OCI-LY1 (cell line): ENCODE data around the gene PAK2.

Experiments used
- H2AFZ ChIP-seq: fragments of 200-600 bp; sonication (generic), shearing (Covaris generic); 2 replicates; pipeline ENCODE4 v1.6.0; 2014; ENCODE audit warnings: antibody characterized with exemption, mild to moderate bottlenecking, low read length
- H3F3A ChIP-seq: fragments of 200-600 bp; sonication (generic), shearing (Covaris generic); 2 replicates; pipeline ENCODE4 v1.6.0; 2014; ENCODE audit warnings: mild to moderate bottlenecking, antibody characterized with exemption, low read length, moderate library complexity; ENCODE audit not compliant: insufficient read depth
- H3K27ac ChIP-seq: fragments of 200-600 bp; sonication (generic); 2 replicates; pipeline ENCODE4 v1.5.1; 2014; ENCODE audit warnings: low read length, mixed run types, mild to moderate bottlenecking, low read depth; ENCODE audit not compliant: poor library complexity, severe bottlenecking
- H3K27me3 ChIP-seq: fragments of 200-600 bp; sonication (generic); 2 replicates; pipeline ENCODE4 v1.6.0; 2014; ENCODE audit warnings: antibody characterized with exemption, mild to moderate bottlenecking, low read length, moderate library complexity; ENCODE audit not compliant: insufficient read depth
- H3K36me3 ChIP-seq: fragments of 200-600 bp; sonication (generic); 2 replicates; pipeline ENCODE4 v1.6.1; 2014; ENCODE audit warnings: mild to moderate bottlenecking, antibody characterized with exemption, low read length, moderate library complexity, mixed read lengths; ENCODE audit not compliant: insufficient read depth
- H3K4me1 ChIP-seq: fragments of 200-600 bp; sonication (generic); 2 replicates; pipeline ENCODE4 v1.5.1; 2014; ENCODE audit warnings: mild to moderate bottlenecking, low read length, moderate library complexity; ENCODE audit not compliant: insufficient read depth, severe bottlenecking
- H3K4me2 ChIP-seq: fragments of 200-600 bp; sonication (generic), shearing (Covaris generic); 2 replicates; pipeline ENCODE4 v1.6.1; 2014; ENCODE audit warnings: low read length
- H3K4me3 ChIP-seq: fragments of 200-600 bp; sonication (generic); 2 replicates; pipeline ENCODE4 v1.5.1; 2014; ENCODE audit warnings: low read length, low read depth, mild to moderate bottlenecking, mixed read lengths; ENCODE audit not compliant: poor library complexity, severe bottlenecking
- H3K79me2 ChIP-seq: fragments of 200-600 bp; shearing (Covaris generic); 2 replicates; pipeline ENCODE4 v1.6.1; 2016; ENCODE audit warnings: mixed run types, low read length, mixed read lengths; ENCODE audit not compliant: insufficient read depth
- H3K9ac ChIP-seq: fragments of 200-600 bp; sonication (generic), shearing (Covaris generic); 2 replicates; pipeline ENCODE4 v1.6.1; 2014; ENCODE audit warnings: mild to moderate bottlenecking, low read length, mixed read lengths
- H3K9me2 ChIP-seq: fragments of 200-600 bp; sonication (generic), shearing (Covaris generic); 2 replicates; pipeline ENCODE4 v1.6.1; 2014; ENCODE audit warnings: low read depth, mild to moderate bottlenecking, low read length, mixed read lengths
- H3K9me3 ChIP-seq: fragments of 200-600 bp; shearing (Covaris generic); 2 replicates; pipeline ENCODE4 v1.6.1; 2014; ENCODE audit warnings: low read length, mixed read lengths
- H4K20me1 ChIP-seq: fragments of 200-600 bp; sonication (generic), shearing (Covaris generic); 2 replicates; pipeline ENCODE4 v1.6.0; 2016; ENCODE audit warnings: mild to moderate bottlenecking, low read length; ENCODE audit not compliant: insufficient read depth
- CTCF ChIP-seq: fragments of 200-600 bp; sonication (generic), shearing (Covaris generic); IDR thresholded peaks from 2 replicates; pipeline ENCODE4 v1.5.1; 2017; ENCODE audit warnings: mild to moderate bottlenecking, antibody characterized with exemption, low read length, moderate library complexity, mixed read lengths
- EZH2 ChIP-seq: fragments of 200-600 bp; sonication (generic), shearing (Covaris generic); IDR thresholded peaks from 2 replicates; pipeline ENCODE4 v1.8.0; 2017; ENCODE audit warnings: borderline replicate concordance, mixed run types, mild to moderate bottlenecking, antibody characterized with exemption, low read length, moderate library complexity, mixed read lengths

Gene PAK2

GRCh38 chr3:196774848-196775422, 35.3 kb downstream of the PAK2 start:
- H3K9me2 ChIP-seq: no peaks in the 10 kb centered on the region
- no peaks in the 10 kb centered on the region for H3F3A ChIP-seq
- peaks cover 67% of the 10 kb centered on the region for H3K36me3 ChIP-seq
- H3K27me3 ChIP-seq: no peaks in the 10 kb centered on the region
- H3K27ac ChIP-seq: no peak overlapping the region
- H3K4me2 ChIP-seq: no peak overlapping the region
- no peak overlapping the region for H2AFZ ChIP-seq
- no peak overlapping the region for H3K4me3 ChIP-seq
- no peak overlapping the region for H3K9ac ChIP-seq
- peaks cover 9% of the 10 kb centered on the region for H3K4me1 ChIP-seq
- peaks cover 33% of the 10 kb centered on the region for H3K9me3 ChIP-seq
- TF ChIP-seq CTCF (no peak), EZH2 (no peak)
- H3K79me2 ChIP-seq: peaks cover 96% of the 10 kb centered on the region
- H4K20me1 ChIP-seq: no peaks in the 10 kb centered on the region

GRCh38 chr3:196775938-196776337, 36.3 kb downstream of the PAK2 start:
- Histone ChIP-seq H3K27ac (no peak overlapping the region), H4K20me1 (no peaks in the 10 kb centered on the region), H3K79me2 (peaks cover 96% of the 10 kb centered on the region), H3K4me3 (no peak overlapping the region), H3K9ac (no peak overlapping the region), H3K9me3 (peaks cover 39% of the 10 kb centered on the region), H3K27me3 (no peaks in the 10 kb centered on the region), H3F3A (no peaks in the 10 kb centered on the region), H3K4me2 (no peak overlapping the region), H3K36me3 (peaks cover 72% of the 10 kb centered on the region), H3K9me2 (no peaks in the 10 kb centered on the region), H3K4me1 (peaks cover 9% of the 10 kb centered on the region), H2AFZ (no peak overlapping the region)
- TF ChIP-seq EZH2: no peak
- no peak for TF ChIP-seq CTCF

DNA sequence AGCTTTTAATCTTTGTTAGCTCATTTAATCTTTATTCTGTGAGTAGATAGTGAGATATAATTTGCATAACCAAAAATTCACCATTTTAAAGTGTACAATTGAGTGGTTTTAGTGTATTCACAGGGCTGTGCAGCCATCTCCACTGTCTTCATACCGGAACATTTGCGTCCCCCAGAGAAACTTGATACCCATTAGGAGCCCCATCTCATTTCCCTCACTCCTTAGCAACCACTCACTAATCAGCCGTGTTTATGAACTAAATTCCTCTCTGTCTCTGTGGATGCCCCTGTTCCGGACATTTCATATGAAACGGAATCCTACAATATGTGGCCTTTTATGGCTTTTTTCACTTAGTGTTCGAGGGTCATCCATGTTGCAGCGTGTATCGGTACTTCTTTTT, 38.2 kb downstream of the PAK2 start:
- H3K36me3 ChIP-seq: peaks cover 82% of the 10 kb centered on the region
- no peaks in the 10 kb centered on the region for H3K27me3 ChIP-seq
- H3K9me3 ChIP-seq: peaks cover 39% of the 10 kb centered on the region
- no peak overlapping the region for H3K9ac ChIP-seq
- no peaks in the 10 kb centered on the region for H3F3A ChIP-seq
- H3K4me2 ChIP-seq: no peak overlapping the region
- no peak overlapping the region for H3K4me3 ChIP-seq
- no peak overlapping the region for H2AFZ ChIP-seq
- H3K4me1 ChIP-seq: no peaks in the 10 kb centered on the region
- no peaks in the 10 kb centered on the region for H3K9me2 ChIP-seq
- TF ChIP-seq EZH2 (no peak), CTCF (no peak)
- no peaks in the 10 kb centered on the region for H4K20me1 ChIP-seq
- H3K79me2 ChIP-seq: peaks cover 89% of the 10 kb centered on the region
- no peak overlapping the region for H3K27ac ChIP-seq
